GM12864 (cell line): ENCODE measurements around the gene GPAT3.

Experiments used
- DNase-seq: peaks from one replicate; pipeline ENCODE4 v3.0.0-alpha.2; 2011; ENCODE audit warnings: low read depth
- H3K4me3 ChIP-seq: 2 replicates; pipeline ENCODE4 v1.5.1; 2011; ENCODE audit warnings: mild to moderate bottlenecking, low read depth, low read length, control low read depth
- CTCF ChIP-seq: IDR thresholded peaks from 2 replicates; pipeline ENCODE4 v1.5.1; 2011; ENCODE audit warnings: low read depth, mild to moderate bottlenecking, moderate library complexity, low read length, control low read depth, inconsistent platforms; ENCODE audit errors: missing control alignments

Gene GPAT3

DNA sequence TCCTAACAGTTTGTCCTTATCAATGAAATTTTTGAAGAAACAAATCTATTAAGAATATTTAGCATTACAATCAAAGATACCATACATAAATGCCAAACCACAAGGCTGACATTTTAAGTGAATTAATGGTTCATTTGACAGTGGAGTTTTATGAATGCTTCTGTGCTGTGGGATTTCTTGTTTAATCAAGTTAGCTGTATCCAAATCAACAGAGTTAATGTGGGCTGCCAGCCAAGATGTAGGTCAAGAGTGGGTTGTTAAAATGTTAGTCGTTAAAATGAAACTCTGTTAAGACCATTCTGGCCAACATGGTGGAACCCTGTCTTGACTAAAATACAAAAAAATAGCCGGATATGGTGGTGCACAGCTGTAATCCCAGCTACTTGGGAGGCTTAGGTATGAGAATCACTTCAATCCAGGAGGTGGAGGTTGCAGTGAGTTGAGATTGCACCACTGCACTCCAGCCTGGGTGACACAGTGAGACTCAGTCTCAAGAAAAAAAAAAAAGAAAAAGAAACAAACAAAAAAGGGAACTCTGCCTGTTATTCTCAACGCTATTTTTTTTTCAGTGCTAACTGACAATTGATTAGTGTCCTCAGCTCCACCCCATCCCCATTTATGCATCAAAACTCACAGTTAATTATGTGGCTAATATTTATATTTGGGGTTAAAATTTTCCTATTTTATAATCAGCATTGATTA lies 20.2 kb downstream of the GPAT3 start:
- no peak for TF ChIP-seq CTCF
- H3K4me3 ChIP-seq = no peak overlapping the region
- DNase-seq = no peak

- no peak for DNase-seq
- TF ChIP-seq CTCF = no peak
- no peak overlapping the region for H3K4me3 ChIP-seq
Measured at GRCh38 chr4:83556816-83557215, 20.9 kb downstream of the GPAT3 start.

DNA sequence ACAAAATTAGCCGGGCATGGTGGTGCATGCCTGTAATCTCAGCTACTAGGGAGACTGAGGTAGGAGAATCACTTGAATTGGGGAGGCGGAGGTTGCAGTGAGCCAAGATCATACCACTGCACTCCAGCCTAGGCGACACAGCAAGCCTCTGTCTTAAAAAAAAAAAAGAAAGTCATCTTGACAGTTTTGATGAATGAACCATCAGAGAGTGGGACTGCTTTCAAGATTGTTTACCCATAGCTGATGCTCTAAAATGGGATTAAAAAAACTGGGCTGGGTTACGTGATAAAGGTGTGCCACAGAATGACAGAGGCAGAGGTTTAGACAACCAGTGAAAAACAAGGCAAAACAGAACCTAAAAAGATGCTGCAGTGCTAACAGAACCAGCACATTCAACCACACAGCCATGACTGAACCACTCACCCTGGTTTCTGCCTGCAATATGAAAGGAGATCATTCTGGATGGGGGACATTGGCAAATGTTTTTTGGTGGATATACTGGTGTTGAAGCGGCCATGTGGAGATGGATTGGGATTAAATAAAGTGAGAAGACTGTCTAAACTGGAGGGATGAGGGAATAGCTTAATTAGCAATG lies 22.2 kb downstream of the GPAT3 start:
- H3K4me3 ChIP-seq = no peak overlapping the region
- TF ChIP-seq CTCF = no peak
- DNase-seq = no peak

DNA sequence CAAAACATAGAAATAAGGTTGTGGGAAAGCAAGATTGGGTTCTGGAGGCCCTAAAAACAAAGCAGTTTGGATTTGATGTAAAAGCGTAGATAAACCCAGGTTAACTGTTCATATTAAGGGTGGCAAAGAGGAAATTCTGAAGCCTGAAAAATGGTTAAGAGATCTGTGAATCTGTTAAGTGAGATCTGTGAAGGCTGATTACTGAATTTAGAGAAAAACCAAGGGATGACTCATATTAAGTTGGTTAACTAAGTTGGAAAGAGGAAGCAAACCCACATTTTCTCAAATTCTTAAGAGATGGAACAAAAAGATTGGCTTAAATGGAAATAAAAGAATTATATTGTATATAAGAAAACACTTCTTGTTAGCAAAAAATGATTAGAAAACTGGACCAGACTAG lies 22.8 kb downstream of the GPAT3 start:
- H3K4me3 ChIP-seq = no peak overlapping the region
- no peak for TF ChIP-seq CTCF
- no peak for DNase-seq

DNA sequence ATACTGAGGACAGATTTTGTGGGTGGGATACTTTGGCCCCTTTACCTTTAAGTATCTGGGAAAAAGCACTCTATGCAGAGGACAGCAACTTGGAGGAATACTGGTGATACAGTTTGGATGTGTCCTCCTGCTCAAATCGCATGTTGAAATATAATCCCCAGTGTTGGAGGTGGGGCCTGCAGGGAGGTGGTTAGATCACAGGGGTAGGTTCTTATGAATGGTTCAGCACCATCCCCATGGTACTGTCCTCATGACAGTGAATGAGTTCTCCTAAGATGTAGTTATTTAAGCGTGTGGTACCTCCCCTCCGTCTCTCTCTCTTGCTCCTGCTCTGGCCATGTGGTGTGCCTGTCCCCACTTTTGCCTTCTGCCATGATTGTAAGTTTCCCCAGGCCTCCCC lies 24.6 kb downstream of the GPAT3 start:
- no peak overlapping the region for H3K4me3 ChIP-seq
- DNase-seq = no peak
- TF ChIP-seq CTCF = no peak

DNA sequence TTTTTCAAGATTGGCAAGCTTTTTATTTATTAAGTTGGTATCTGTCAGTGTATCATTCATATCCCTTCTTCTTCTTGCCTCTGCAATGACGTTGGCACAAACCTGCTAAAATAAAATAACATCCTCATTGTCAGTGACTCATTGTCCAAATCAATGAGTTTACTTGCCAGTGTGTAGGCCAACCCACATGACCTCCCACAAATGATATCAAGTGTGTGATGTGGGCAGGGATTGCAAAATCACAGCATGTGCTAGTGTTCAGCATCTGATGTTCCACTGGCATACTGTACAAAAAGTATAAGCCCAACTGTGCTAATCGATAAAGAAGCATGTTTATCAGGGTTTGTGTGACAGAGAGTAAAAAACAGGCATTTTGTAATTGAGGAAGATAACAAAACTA lies 25.5 kb downstream of the GPAT3 start:
- H3K4me3 ChIP-seq = no peak overlapping the region
- no peak for TF ChIP-seq CTCF
- no peak for DNase-seq

DNA sequence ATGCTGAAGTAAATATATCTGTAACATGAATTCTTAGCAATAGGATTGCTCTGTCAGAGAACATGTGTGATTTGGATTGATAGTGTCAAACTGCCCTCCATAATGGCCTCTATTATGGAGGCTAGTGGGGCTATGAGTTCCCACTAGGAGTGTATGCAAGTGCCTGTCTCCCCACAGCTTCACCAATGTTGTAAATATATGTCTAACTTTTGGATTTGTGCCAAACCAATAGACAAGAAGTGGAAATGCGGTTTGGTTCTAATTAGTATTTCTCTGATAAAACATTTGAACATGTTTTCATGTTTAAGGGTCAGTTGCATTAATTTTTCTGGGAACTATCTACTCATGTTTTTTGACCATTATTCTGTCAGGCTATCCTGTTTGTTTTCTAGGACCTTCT lies 28.1 kb downstream of the GPAT3 start:
- no peak overlapping the region for H3K4me3 ChIP-seq
- DNase-seq = no peak
- TF ChIP-seq CTCF = no peak
